Sciatic nerve (tissue), 2 donors: ENCODE measurements around the gene LSS. TPM values are rescaled to one million over a fixed set of nuclear protein-coding genes. Genes with fewer than 3 reads are reported as not detected.

Experiments
- ATAC-seq: fragments of 200-7000 bp; cut with Tn5 transposase; one replicate; pipeline ENCODE4 v1.9.1; 2020; ENCODE audit warnings: mild to moderate bottlenecking, moderate library complexity
- DNase-seq: peaks from one replicate; pipeline ENCODE4 v3.0.0-alpha.2; 2020; ENCODE audit warnings: low spot score
- intact Hi-C: fragments of 100-400 bp; cut with DNase I; formaldehyde crosslinking; loops from one replicate; pipeline ENCODE4 v1.14.2; 2022
- total RNA-seq: library from RNA; stranded (reverse); fragmentation: NEBNext Ultra II Directional; extraction: Animal tissue kit (Norgen Biotek cat#: 25700); gene quantifications from one replicate; pipeline ENCODE4 v1.2.1, GENCODE V29; 2021
- donor health status: DM: no; HTN: no; CAD: no.
- donor health status: DM: no; HTN: no; CAD: no.

Gene LSS
- total RNA-seq, 1 donor from 2014 or later: 111 TPM

DNA sequence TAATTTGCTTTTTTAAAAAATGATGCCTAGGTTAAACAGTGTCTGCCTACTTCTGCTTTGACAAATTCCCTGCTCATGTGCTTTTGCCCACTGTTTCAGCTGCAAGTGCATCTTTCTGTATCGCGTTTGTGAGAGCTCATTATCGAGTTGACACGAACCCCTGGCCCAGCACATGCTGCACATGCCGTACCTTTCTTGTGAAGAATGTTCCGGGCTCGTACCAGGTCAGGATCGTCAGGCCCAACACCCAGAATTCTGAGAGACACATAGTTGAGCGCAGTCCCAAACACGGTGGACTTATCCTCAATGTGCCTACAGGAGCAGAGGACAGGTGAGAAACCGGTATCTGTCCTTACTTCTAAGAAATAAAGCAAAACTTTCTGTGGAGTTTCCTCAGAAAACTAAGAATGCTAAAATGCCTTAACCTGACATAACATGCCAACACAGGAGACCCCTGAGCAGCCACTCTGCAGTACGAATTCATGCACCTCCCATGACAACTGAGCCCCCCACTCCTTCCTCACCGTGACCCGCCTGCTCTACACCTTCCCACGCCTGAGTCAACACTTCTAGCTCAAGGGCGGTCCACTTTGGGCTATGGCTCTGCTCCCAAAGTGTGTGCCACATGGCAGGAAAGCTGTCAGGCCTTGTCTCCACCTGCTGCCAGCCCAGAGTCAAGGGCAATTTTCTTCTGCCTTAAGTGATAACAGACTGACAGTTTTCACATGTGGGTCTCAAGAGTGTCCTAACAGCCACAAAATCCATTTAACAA is 6.7 kb downstream of the LSS start:
- intact Hi-C loops: no loop called here
- DNase-seq: no peak
- no peak for ATAC-seq

DNA sequence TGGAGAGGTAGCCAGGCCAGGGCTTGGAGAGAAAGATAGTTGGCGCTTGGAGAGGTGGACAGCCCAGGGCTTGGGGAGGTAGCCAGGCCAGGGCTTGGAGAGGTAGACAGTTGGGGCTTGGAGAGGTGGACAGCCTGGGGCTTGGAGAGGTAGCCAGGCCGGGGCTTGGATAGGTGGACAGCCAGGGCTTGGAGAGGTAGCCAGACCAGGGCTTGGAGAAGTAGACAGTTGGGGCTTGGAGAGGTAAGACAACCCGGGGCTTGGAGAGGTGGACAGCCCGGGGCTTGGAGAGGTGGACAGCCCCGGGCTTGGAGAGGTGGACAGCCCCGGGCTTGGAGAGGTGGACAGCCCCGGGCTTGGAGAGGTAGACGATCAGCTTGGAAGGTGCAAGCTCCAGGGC is 7.7 kb downstream of the LSS start:
- ATAC-seq (no peak), DNase-seq (no peak)
- intact Hi-C loops: no loop called here

DNA sequence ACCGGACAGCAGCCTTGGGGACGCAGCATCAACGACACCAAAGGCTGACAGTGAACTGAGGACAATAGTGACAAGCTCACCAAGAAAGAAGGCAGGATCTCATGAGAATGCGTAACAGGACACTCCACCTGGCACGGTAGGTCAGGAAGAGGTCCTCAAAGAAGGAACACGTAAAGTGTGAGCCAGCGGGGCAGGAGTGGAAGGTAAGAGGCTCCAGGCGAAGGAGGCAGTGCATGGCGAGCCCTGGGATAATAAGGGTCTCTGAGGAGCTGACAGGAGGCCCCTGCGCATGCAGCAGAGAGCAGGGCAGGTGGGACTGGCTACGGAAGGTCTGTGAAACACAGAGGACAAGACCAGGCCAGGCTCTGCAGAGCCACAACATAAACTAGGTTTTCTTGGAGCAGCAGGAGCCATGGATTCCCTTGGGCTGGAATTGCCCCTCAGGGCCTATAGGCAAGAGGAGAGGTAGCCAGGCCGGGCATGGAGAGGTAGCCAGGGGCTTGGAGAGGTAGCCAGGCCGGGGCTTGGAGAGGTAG is 8.2 kb downstream of the LSS start:
- intact Hi-C loops: no loop called here
- ATAC-seq (no peak), DNase-seq (no peak)

DNA sequence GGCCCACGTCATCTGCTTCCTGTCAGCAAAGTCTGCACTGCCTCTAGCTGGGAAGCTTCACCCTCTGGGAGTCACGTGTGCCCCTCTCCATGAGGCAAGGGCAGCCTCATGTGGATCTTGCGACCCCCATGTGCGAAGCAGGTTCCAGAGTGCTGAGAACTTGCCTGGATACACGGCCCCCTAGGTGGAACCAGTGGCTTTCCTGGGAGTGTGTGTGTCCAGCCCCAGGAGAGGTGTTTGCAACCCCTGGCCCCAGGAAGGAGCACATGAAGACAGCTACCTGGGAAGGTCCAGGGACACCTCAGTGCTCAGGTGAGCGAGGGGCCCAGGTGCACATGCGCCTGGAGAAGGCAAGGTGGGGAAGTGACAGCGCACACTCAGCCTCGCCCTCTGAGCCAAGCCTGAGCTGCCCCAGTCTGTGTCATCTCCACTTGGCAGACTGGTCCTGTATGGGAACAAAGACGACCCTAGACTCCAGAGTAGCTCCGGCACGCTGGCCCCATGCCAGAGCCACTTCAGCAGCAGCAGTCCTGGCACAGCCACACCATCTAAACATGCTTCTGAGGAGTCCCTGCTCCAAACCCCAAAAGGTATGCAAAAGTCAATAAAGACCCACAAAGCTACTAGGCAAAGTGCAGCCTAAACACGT is 8.9 kb downstream of the LSS start:
- intact Hi-C loops: no loop called here
- ATAC-seq: no peak
- no peak for DNase-seq

DNA sequence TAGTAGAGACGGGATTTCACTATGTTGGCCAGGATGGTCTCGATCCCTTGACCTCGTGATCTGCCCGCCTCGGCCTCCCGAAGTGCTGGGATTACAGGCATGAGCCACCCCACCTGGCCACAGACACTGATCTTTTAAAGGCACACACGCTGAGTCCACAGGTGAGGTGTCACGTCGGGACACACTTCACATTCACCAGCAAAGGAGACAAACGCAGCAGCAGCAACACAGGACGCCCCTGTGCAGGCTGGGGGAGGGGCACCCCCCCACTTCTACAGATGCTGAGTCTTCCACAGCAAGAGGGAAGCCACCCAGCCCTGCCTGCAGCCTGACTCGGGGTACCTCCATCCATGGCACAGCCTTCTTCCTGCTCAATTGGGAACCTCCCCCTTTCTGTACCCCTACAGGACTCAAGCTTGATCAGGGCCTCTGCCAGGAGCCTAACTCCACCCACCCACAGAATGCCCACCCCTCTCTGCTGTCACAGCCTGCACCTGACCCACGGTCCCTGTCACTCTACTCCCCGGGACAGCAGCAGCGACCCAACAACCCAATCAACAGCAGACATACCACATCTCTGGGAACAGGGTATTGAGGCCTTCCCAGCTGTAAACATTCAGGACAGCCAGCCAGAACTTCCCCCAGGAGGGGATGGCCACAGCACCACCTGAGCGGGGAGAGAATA is 9.5 kb downstream of the LSS start:
- DNase-seq (no peak), ATAC-seq (no peak)
- intact Hi-C loops: no loop called here

DNA sequence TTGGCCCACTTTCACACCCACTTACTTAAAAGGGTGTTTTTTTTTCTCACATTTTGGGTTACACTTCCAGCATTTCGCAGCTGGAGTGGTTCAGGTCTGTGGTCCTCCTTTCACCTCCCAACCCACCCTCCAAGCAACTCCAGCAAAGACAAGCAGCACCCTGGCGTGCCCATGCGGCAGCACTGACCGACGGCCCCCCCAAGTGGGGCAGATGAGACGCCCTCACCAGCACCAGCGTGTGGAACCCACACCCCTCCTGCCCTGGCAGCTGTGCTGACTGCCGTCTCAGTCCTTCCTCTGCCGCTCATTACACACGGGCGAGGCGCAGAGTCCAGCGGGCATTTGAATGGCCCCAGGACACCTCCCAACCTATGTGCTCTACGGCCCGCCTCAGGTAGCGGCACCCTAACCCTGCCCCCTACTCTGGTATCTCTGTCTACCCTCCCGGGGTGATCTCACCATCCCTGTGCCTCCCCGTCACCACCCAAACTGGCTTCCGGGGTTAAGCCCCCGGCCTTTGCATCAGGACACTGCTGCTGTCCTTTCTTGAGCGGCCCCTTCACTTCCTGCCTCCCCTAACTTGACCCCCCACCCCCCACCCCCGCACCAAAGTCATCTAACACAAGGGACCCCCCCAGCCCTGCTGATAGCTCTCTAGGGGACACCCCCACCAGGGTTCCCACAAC is 10.9 kb downstream of the LSS start:
- intact Hi-C loops: no loop called here
- DNase-seq (no peak), ATAC-seq (no peak)

DNA sequence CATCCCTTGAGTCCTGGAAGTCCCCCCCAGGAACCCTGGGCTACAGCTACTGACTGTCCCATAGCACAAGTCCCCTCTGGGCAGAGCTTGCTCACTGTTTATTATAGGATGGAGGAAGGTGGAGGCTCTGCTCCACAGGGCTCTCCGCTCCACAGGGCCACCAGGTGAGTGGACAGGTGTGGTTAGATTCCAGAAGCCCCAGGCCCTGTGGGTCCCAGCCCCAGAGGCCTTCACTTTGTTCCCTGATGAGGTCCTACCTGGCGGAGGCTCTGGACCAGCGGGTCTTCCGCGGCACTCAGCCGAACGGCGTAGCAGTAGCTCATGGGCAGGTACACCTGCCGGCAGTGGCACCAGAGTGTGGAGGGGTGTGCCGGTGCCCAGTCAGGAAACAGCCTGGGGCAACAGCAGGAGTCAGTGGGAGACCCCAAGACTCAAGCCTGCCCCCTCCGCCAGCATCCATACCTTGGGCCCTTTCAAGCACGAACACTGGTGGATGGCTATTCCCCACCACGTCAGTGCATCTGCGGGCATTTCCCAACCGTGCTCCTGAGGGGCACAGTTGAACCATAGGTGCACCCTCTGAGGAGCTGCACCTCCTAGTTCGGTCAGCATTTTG is 12.3 kb downstream of the LSS start:
- intact Hi-C loops: no loop called here
- no peak for DNase-seq
- no peak for ATAC-seq

DNA sequence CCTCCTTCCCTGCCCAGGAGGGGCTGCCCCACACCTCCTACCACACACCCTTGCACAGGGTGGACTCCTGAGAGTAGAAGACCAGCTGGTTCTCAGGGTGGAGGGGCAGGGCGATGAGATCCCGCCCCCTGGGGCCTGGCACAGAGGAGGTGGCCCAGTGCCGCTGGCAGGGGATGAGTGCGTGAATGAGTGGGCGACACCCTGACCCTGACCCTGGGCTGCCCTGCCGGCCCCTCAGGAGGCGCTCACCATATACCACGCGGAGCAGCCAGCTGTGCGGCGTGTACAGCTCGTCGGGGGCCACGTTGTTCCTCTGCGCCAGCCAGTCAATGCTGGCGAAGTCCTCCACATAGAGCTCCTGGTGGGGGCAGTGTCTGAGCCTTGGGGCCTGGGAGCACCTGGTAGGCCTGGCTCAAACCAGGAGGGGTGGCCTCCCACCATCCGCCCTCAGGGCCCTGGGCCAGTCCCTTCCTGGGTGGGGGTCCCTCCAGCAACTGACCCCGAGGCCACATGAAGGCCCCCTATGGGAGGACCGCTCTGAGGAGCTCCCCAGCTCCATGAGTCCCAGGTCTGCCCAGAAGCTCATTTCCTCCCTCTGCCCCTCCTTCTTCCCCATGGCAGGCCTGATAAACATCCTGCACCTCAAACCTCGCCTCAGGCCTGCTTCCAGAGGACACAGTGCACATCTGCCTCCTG is 13.0 kb downstream of the LSS start:
- intact Hi-C loops: no loop called here
- no peak for DNase-seq
- no peak for ATAC-seq

DNA sequence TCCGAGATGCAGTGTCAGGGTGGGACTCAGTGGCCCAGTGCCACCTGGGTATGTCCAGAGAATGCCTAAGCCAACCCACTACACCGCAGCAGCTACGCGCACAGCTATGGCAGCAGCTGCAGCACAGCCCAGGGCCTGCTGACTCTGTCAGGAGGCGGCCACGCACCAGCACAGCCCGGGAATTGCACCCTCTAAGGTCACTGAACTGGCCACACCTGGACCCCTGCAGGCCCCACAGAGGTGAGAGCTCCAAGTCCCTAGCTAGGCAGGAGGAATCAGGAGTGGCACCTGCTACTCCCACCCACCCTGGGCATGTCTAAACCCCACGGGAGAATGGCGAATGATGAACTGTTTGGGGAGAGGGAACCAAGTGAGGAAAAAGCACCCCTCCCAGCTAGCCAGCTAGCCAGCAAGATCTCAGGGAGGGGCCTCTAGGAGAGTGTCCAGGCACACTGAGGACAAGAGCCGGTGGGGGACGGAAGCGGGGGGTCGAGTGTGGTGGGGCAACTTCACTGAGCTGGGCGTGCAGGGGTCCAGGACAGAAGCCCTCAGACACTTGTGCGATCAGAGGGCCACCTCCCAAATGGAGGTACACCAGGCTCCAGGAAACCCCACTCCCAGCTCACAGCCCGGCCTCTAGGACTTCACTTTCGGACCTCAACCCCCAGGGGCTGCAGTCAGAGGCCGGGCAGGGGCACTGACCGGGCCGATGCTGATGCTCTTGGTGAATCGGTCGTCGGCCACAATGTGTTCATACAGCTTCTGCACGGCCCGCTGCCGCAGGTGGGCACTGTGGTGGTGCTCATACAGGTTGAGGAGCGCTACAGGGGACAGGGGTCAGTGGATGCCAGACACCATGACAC is 13.9 kb downstream of the LSS start:
- DNase-seq: no peak
- ATAC-seq: no peak
- intact Hi-C loops: no loop called here

DNA sequence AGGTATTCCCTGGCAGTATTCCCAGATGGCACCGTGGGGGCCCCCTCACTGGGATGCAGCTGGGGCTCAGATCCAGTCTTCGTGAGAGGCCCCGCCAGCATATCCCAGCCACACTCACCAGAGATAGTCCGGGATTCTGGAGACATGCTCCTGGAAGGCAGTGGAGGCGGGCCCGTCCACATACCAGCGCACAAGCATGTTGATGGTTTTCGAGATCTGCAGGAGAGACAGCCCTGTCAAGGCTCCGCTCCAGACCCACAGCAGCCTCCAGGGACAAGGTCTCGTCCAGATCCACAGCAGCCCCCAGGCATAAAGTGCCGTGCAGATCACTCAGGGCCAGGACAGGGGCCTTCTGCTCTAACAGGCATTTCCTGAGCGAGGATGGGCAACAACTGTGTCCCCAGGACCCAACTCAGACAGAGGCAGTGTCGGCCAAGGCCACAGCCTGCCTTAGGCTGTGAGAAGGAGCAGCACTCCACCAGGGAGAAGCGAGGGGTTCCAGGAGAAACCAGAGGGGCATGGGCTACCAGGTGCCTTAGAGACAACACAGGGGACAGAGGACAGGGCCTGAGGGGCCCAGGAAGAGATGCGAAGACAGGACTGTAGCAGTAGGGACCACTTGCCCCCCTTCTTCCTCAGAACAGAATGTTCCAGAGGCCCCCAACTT is 14.8 kb downstream of the LSS start:
- no peak for DNase-seq
- intact Hi-C loops: no loop called here
- ATAC-seq: no peak

DNA sequence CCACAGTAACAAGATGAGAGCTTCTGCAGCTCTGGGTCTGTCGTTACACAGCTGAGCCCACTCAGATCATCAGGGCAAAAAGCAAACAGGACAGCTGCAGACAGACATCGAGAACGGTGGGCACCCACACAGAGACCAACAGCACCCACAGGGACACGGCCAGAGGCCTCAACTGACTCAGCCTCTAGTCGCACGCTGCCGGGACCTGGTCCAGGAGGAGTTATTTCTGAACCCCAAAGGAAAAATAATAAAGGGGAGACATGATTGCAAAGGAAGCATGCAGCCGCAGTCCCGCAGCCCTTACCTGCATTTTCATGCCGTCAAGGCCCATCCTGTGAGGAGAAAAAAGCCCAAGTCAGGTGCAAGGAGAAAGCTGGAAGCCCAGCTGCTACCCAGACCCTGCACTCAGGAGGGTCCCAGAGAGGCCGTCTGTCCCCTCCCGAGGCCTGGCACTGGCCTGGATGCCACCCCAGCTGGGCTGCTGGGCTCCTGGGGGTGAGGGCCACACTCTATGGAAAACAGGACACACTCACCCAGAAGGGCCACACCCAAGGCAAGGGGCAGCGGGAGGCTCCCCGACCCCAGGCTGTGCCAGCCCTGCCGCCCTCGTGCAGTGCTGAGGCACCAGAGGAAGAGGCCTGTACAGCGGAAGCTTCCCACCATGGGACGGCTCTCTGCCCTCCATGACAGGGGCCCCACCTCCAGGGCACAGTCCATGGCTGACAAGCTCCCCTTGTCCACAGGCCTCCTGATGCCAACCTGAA is 15.7 kb downstream of the LSS start:
- intact Hi-C loops: no loop called here
- DNase-seq: no peak
- no peak for ATAC-seq

DNA sequence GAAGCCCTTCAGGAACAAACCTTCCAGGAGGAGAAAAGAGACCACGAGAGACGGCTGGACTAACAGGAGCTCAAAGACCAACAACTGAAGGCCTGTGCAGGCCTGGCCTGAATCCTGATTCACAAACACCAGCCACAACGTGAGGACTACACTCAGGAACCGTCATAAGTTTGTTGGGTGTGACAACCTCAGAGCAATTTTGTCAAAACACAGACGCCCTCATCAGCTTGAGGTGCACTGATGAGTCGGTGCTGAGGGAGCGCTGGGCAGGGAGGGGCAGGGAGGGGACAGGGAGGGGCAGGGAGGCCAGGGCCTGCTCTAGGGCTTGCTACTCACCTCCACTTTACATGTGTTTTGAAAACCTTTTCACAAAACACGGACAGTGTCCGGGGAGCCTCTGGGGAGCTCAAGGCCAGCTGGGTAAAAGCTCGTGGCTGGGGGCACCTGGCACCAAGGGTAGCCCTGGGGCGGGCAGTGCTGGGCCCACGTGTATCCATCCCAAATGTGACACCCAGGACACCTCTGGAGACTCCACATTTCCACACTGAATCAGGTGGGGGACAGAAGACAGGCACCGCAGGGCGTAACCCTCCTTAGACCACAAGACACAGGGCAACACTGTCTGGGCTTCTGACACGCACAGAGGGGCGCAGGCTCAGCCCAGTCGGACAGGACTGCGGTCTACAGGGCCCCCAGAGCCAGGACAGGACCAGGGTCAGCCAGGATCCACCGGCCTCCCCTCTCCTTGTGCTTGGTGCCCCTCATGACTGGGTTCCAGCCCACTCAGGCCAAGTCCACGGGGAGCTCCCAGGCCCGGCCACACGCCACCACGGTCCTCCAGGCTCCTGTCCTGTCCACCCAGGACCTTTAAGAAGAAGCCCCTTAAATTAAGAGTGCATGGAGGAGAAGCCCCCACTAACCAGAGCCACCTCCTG is 16.5 kb downstream of the LSS start:
- DNase-seq: no peak
- ATAC-seq: no peak
- intact Hi-C loops: no loop called here

DNA sequence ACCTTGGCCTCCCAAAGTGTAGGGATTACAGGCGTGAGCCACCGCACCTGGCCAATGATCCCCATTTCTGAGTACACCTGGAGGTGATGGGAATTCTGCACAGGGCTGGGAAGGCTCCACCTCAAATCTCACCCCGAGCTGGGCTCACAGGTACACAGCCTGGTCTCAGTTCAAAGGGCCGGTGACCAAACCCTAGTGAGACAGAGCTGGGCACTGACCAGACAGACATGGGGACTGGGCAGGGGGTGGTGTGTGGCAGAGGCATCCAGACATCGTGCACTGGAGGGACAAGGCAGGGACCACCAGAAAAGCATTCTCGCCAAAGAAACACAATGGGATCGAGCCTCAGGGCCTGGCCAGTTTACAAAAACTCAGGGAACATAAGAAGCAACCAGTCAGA is 17.2 kb downstream of the LSS start:
- ATAC-seq (no peak), DNase-seq (no peak)
- intact Hi-C loops: no loop called here

DNA sequence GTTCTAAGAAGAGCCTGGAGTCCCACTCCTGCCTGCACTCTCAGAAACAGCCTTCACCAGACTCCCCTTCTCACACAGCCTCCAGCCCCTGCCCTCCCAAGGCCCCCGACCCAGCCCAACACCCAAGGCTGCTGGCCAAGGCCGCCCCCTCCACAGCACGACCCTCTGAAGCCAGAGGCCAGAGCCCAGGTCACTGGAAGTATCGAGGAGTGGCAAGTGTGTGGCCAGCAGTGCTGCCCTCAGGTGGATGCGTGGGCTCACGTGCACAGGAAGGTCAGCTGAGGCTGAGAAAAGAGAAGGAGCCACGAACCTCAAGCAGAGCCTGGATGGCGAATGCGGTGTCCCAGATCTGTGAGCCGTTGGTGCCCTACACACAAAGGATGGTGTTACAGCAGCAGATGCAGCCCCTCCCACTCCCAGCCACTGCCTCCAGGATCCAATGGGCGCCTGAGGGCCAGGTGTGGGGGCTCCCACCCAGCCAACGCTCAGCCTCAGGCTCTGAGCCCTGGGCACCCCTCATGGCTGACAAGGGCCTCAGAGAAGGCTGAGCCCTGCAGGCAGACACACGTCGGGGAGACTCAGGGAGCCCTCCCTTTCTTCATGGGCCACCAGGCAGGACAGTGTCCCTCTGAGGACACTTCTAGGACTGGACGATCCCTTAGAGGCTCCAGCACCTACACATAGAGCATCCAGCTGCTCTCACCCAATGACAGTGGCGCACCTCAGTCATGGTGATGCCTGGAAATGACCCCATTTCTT is 18.0 kb downstream of the LSS start:
- no peak for ATAC-seq
- DNase-seq: peak; percentile 41
- intact Hi-C loops: no loop called here
